ENCODE data around the gene ITCH.

ITCH gene

GRCh38 chr20:34388000-34388399 is 24.9 kb downstream of the ITCH start:
- Histone ChIP-seq H2AFZ (ENCODE audit: low read depth, low read length) (no peak overlapping the region), H3K4me3 (ENCODE audit: low read depth in 1 of 2, low read length in 2 of 2) (no peak overlapping the region), H3K79me2 (ENCODE audit: insufficient read depth, low read length) (peaks cover 98% of the 10 kb centered on the region), H3K9ac (ENCODE audit: low read depth, low read length) (no peak overlapping the region), H3K36me3 (ENCODE audit: insufficient read depth, low read length) (peaks cover 64% of the 10 kb centered on the region), H3K4me2 (ENCODE audit: insufficient read depth, low read length) (no peak overlapping the region), H3K4me1 (ENCODE audit: insufficient read depth, low read length) (no peaks in the 10 kb centered on the region), H3K27ac (ENCODE audit: low read length) (no peak overlapping the region), H3K27me3 (ENCODE audit: insufficient read depth, low read length, poor library complexity) (no peaks in the 10 kb centered on the region), H4K20me1 (ENCODE audit: insufficient read depth, low read length) (peaks cover 42% of the 10 kb centered on the region), H3K9me3 (ENCODE audit: insufficient read depth, low read length, severe bottlenecking) (no peaks in the 10 kb centered on the region)
- ATAC-seq (ENCODE audit: insufficient read depth, low read depth): no peak
- TF ChIP-seq EZH2 (IDR thresholded peaks at IDR 0.05; ENCODE audit: borderline replicate concordance, low read depth, low read length, severe bottlenecking) (no peak), CTCF (IDR thresholded peaks at IDR 0.05; ENCODE audit: borderline replicate concordance, extremely low read depth, low read length, poor library complexity, severe bottlenecking) (no peak)
- DNase-seq: no peak

DNA sequence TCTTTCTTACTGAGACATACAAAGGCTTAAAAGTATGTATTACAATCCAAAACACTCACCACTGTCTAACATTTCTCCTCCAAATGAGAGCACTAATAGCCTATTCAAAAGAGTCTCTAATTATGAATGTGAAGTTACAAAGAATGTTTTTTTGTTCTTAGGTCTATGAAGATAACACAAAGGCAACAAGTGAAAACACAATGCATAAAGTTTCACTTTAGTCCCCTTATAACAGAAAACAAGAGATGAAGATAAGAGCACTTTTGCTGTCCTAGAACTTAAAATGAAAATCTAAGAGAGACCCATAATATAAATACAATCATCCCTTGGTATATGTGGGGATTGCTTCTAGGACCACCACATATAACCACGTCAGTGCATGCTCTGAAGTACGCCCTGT is 25.6 kb downstream of the ITCH start:
- no peak overlapping the region for H3K9ac ChIP-seq (ENCODE audit: low read depth, low read length)
- ATAC-seq (ENCODE audit: insufficient read depth, low read depth) (no peak), DNase-seq (no peak)
- H2AFZ ChIP-seq (ENCODE audit: low read depth, low read length): no peak overlapping the region
- H3K4me2 ChIP-seq (ENCODE audit: insufficient read depth, low read length): no peak overlapping the region
- H4K20me1 ChIP-seq (ENCODE audit: insufficient read depth, low read length): peaks cover 46% of the 10 kb centered on the region
- TF ChIP-seq EZH2 (IDR thresholded peaks at IDR 0.05; ENCODE audit: borderline replicate concordance, low read depth, low read length, severe bottlenecking) (no peak), CTCF (IDR thresholded peaks at IDR 0.05; ENCODE audit: borderline replicate concordance, extremely low read depth, low read length, poor library complexity, severe bottlenecking) (no peak)
- no peak overlapping the region for H3K27ac ChIP-seq (ENCODE audit: low read length)
- H3K36me3 ChIP-seq (ENCODE audit: insufficient read depth, low read length): peaks cover 69% of the 10 kb centered on the region
- no peaks in the 10 kb centered on the region for H3K27me3 ChIP-seq (ENCODE audit: insufficient read depth, low read length, poor library complexity)
- no peak overlapping the region for H3K4me3 ChIP-seq (ENCODE audit: low read depth in 1 of 2, low read length in 2 of 2)
- peaks cover 98% of the 10 kb centered on the region for H3K79me2 ChIP-seq (ENCODE audit: insufficient read depth, low read length)
- no peaks in the 10 kb centered on the region for H3K4me1 ChIP-seq (ENCODE audit: insufficient read depth, low read length)
- no peaks in the 10 kb centered on the region for H3K9me3 ChIP-seq (ENCODE audit: insufficient read depth, low read length, severe bottlenecking)

GRCh38 chr20:34389206-34389953 is 26.3 kb downstream of the ITCH start:
- H3K27ac ChIP-seq (ENCODE audit: low read length): no peak overlapping the region
- H3K9me3 ChIP-seq (ENCODE audit: insufficient read depth, low read length, severe bottlenecking): no peaks in the 10 kb centered on the region
- H3K9ac ChIP-seq (ENCODE audit: low read depth, low read length): no peak overlapping the region
- no peak for DNase-seq
- no peak overlapping the region for H3K4me2 ChIP-seq (ENCODE audit: insufficient read depth, low read length)
- H4K20me1 ChIP-seq (ENCODE audit: insufficient read depth, low read length): peaks cover 48% of the 10 kb centered on the region
- no peak overlapping the region for H3K4me3 ChIP-seq (ENCODE audit: low read depth in 1 of 2, low read length in 2 of 2)
- H3K36me3 ChIP-seq (ENCODE audit: insufficient read depth, low read length): peaks cover 75% of the 10 kb centered on the region
- no peak overlapping the region for H2AFZ ChIP-seq (ENCODE audit: low read depth, low read length)
- TF ChIP-seq CTCF (IDR thresholded peaks at IDR 0.05; ENCODE audit: borderline replicate concordance, extremely low read depth, low read length, poor library complexity, severe bottlenecking) (no peak), EZH2 (IDR thresholded peaks at IDR 0.05; ENCODE audit: borderline replicate concordance, low read depth, low read length, severe bottlenecking) (no peak)
- no peaks in the 10 kb centered on the region for H3K4me1 ChIP-seq (ENCODE audit: insufficient read depth, low read length)
- ATAC-seq (ENCODE audit: insufficient read depth, low read depth): no peak
- H3K79me2 ChIP-seq (ENCODE audit: insufficient read depth, low read length): peaks cover 99% of the 10 kb centered on the region
- no peaks in the 10 kb centered on the region for H3K27me3 ChIP-seq (ENCODE audit: insufficient read depth, low read length, poor library complexity)
